ENCODE results near the gene RPS16. TPM values are rescaled to one million over a fixed set of nuclear protein-coding genes. Genes with fewer than 3 reads are reported as not detected.

Gene RPS16
- total and polyA plus RNA-seq, 9 of the 15 experiments (the other 6 are each of a cell fraction or from before 2014, with no cell fraction given): 82.6 to 3,671 (median 2,204) TPM

DNA sequence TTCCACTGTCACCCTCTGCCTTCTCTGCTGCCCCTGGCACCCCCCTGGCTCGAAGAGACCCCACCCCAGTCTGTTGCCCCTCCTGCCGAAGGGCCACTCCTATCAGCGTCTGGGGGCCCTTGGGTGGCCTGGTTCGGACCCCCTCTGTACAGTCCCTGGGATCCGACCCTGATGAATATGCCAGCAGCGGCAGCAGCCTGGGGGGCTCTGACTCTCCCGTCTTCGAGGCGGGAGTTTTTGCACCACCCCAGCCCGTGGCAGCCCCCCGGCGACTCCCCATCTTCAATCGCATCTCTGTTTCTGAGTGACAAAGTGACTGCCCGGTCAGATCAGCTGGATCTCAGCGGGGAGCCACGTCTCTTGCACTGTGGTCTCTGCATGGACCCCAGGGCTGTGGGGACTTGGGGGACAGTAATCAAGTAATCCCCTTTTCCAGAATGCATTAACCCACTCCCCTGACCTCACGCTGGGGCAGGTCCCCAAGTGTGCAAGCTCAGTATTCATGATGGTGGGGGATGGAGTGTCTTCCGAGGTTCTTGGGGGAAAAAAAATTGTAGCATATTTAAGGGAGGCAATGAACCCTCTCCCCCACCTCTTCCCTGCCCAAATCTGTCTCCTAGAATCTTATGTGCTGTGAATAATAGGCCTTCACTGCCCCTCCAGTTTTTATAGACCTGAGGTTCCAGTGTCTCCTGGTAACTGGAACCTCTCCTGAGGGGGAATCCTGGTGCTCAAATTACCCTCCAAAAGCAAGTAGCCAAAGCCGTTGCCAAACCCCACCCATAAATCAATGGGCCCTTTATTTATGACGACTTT lies 27.1 kb downstream of the RPS16 start (continued):
- TF ChIP-seq, protein P1, sequence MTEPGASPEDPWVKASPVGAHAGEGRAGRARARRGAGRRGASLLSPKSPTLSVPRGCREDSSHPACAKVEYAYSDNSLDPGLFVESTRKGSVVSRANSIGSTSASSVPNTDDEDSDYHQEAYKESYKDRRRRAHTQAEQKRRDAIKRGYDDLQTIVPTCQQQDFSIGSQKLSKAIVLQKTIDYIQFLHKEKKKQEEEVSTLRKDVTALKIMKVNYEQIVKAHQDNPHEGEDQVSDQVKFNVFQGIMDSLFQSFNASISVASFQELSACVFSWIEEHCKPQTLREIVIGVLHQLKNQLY (CRISPR knock-in tag; conservative IDR thresholded peaks at IDR 0.05): no peak
- TF ChIP-seq, protein P2, sequence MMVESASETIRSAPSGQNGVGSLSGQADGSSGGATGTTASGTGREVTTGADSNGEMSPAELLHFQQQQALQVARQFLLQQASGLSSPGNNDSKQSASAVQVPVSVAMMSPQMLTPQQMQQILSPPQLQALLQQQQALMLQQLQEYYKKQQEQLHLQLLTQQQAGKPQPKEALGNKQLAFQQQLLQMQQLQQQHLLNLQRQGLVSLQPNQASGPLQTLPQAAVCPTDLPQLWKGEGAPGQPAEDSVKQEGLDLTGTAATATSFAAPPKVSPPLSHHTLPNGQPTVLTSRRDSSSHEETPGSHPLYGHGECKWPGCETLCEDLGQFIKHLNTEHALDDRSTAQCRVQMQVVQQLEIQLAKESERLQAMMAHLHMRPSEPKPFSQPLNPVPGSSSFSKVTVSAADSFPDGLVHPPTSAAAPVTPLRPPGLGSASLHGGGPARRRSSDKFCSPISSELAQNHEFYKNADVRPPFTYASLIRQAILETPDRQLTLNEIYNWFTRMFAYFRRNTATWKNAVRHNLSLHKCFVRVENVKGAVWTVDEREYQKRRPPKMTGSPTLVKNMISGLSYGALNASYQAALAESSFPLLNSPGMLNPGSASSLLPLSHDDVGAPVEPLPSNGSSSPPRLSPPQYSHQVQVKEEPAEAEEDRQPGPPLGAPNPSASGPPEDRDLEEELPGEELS (CRISPR knock-in tag; IDR thresholded peaks at IDR 0.05; ENCODE audit: borderline replicate concordance): no peak
- TF ChIP-seq SIN3A (IDR thresholded peaks at IDR 0.05; ENCODE audit: borderline replicate concordance in 2 of 2, control insufficient read depth in 1 of 2, low read depth in 2 of 2, low read length in 2 of 2) (peak in 1 of 2 experiments; percentile 19; a peak in 1 of 4 replicates), ZFX (CRISPR knock-in tag; IDR thresholded peaks at IDR 0.05) (peak; percentile 30; the same call in 1 of the 2 replicates), NR4A1 (CRISPR knock-in tag; IDR thresholded peaks at IDR 0.05) (no peak), NR4A1 (tag; IDR thresholded peaks at IDR 0.05) (no peak), BRF1 (IDR thresholded peaks at IDR 0.05; ENCODE audit: borderline replicate concordance, extremely low read depth, insufficient read length) (no peak)

Data from K562 (cell line).